ENCODE results near the gene CBX8.

Gene CBX8

GRCh38 chr17:79796444-79796762 is 474 bp downstream of the CBX8 start:
- in situ Hi-C loops (cut with MboI; ENCODE audit: low sequenced_read_pairs) = no loop called here

- in situ Hi-C loops (cut with MboI; ENCODE audit: low sequenced_read_pairs) = no loop called here
These were observed 958 bp downstream of the CBX8 start for GRCh38 chr17:79795795-79796443.

GRCh38 chr17:79794659-79795511 is 2.0 kb downstream of the CBX8 start:
- in situ Hi-C loops (cut with MboI; ENCODE audit: low sequenced_read_pairs) = no loop called here

GRCh38 chr17:79793924-79794304 is 3.0 kb downstream of the CBX8 start:
- in situ Hi-C loops (cut with MboI; ENCODE audit: low sequenced_read_pairs) = no loop called here

GRCh38 chr17:79792984-79793923 is 3.6 kb downstream of the CBX8 start:
- in situ Hi-C loops (cut with MboI; ENCODE audit: low sequenced_read_pairs) = no loop called here

GRCh38 chr17:79792341-79792871 is 4.5 kb downstream of the CBX8 start:
- in situ Hi-C loops (cut with MboI; ENCODE audit: low sequenced_read_pairs) = no loop called here

GRCh38 chr17:79791735-79792161 is 5.1 kb downstream of the CBX8 start:
- in situ Hi-C loops (cut with MboI; ENCODE audit: low sequenced_read_pairs) = no loop called here

GRCh38 chr17:79790805-79791734 is 5.8 kb downstream of the CBX8 start:
- in situ Hi-C loops (cut with MboI; ENCODE audit: low sequenced_read_pairs) = no loop called here

GRCh38 chr17:79789943-79790804 is 6.7 kb downstream of the CBX8 start:
- in situ Hi-C loops (cut with MboI; ENCODE audit: low sequenced_read_pairs) = no loop called here

GRCh38 chr17:79788989-79789942 is 7.6 kb downstream of the CBX8 start:
- in situ Hi-C loops (cut with MboI; ENCODE audit: low sequenced_read_pairs) = no loop called here

GRCh38 chr17:79788455-79788854 is 8.4 kb downstream of the CBX8 start:
- in situ Hi-C loops (cut with MboI; ENCODE audit: low sequenced_read_pairs) = no loop called here

- in situ Hi-C loops (cut with MboI; ENCODE audit: low sequenced_read_pairs) = no loop called here
These were observed 9.8 kb downstream of the CBX8 start for GRCh38 chr17:79786930-79787643.

- in situ Hi-C loops (cut with MboI; ENCODE audit: low sequenced_read_pairs) = no loop called here
These were observed 10.7 kb downstream of the CBX8 start for GRCh38 chr17:79785900-79786810.

- in situ Hi-C loops (cut with MboI; ENCODE audit: low sequenced_read_pairs) = no loop called here
These were observed 11.6 kb downstream of the CBX8 start for GRCh38 chr17:79785017-79785899.

GRCh38 chr17:79784353-79785016 is 12.4 kb downstream of the CBX8 start:
- in situ Hi-C loops (cut with MboI; ENCODE audit: low sequenced_read_pairs) = no loop called here

Data from HL-60/S4 treated with retinoic acid at 250 ng/mL for 4 days and 3 days (cell line).